Tibial artery (tissue), 4 donors: ENCODE data around the gene URB2.

Experiments used
- DNase-seq, 2 donors: peaks; one replicate each; pipeline ENCODE4 v3.0.0-alpha.2; 2019
- H3K27ac ChIP-seq, 2 donors: fragments of 200-600 bp; sonication (generic) in 1 of 2; 1 replicate in 1 of 2; 2 replicates in 1 of 2; pipeline ENCODE4 v1.5.1; 2018 to 2019; ENCODE audit warnings: mild to moderate bottlenecking in 1 of 2
- H3K27me3 ChIP-seq, 2 donors: fragments of 200-600 bp; sonication (generic) in 1 of 2; one replicate each; pipeline versions ENCODE4 v1.5.1 to v1.6.0; 2016 to 2019
- H3K36me3 ChIP-seq, 3 donors: fragments of 200-600 bp; sonication (generic) in 2 of 3; one replicate each; pipeline ENCODE4 v1.5.1; 2016 to 2019; ENCODE audit warnings: mild to moderate bottlenecking in 2 of 3
- H3K4me1 ChIP-seq, 4 donors: fragments of 200-600 bp; sonication (generic) in 2 of 4; 1 replicate in 3 of 4; 2 replicates in 1 of 4; pipeline ENCODE4 v1.5.1; 2016 to 2019
- H3K4me3 ChIP-seq, 2 donors: fragments of 200-600 bp; sonication (generic) in 1 of 2; 1 replicate in 1 of 2; 2 replicates in 1 of 2; pipeline ENCODE4 v1.5.1; 2018 to 2019; ENCODE audit warnings: mild to moderate bottlenecking in 2 of 2
- H3K9me3 ChIP-seq, 3 donors: fragments of 200-600 bp; sonication (generic) in 1 of 3; one replicate each; pipeline ENCODE4 v1.5.1; 2016 to 2019
- intact Hi-C: fragments of 100-400 bp; cut with DNase I; formaldehyde crosslinking; loops from one replicate; pipeline ENCODE4 v1.15.0; 2023; ENCODE audit warnings: low total_unique reads
- TF ChIP-seq, protein P1 (sequence below), 2 experiments: fragments of 200-600 bp in 1 of 2; fragments of 450-650 bp in 1 of 2; IDR thresholded peaks; one replicate each; pipeline ENCODE4 v1.5.1; 2017 to 2019; ENCODE audit warnings: antibody characterized with exemption in 2 of 2, mild to moderate bottlenecking in 1 of 2, moderate library complexity in 1 of 2

URB2 gene

GRCh38 chr1:229664133-229664689 lies 38.2 kb downstream of the URB2 start:
- H3K4me1 ChIP-seq: peaks cover 0 to 5% (median 2%) of the 10 kb centered on the region in 4 donors
- no peak overlapping the region for H3K4me3 ChIP-seq
- no peak overlapping the region for H3K27ac ChIP-seq
- H3K9me3 ChIP-seq: no peaks in the 10 kb centered on the region
- intact Hi-C loops: loop anchor here (10.0 kb wide), 1 partner anchor 411 kb away; no protein-coding TSS in a partner anchor
- peaks cover 4 to 6% (median 5%) of the 10 kb centered on the region in 3 donors for H3K36me3 ChIP-seq
- TF ChIP-seq, protein P1, sequence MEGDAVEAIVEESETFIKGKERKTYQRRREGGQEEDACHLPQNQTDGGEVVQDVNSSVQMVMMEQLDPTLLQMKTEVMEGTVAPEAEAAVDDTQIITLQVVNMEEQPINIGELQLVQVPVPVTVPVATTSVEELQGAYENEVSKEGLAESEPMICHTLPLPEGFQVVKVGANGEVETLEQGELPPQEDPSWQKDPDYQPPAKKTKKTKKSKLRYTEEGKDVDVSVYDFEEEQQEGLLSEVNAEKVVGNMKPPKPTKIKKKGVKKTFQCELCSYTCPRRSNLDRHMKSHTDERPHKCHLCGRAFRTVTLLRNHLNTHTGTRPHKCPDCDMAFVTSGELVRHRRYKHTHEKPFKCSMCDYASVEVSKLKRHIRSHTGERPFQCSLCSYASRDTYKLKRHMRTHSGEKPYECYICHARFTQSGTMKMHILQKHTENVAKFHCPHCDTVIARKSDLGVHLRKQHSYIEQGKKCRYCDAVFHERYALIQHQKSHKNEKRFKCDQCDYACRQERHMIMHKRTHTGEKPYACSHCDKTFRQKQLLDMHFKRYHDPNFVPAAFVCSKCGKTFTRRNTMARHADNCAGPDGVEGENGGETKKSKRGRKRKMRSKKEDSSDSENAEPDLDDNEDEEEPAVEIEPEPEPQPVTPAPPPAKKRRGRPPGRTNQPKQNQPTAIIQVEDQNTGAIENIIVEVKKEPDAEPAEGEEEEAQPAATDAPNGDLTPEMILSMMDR (IDR thresholded peaks at IDR 0.05): no peak
- H3K27me3 ChIP-seq: no peaks in the 10 kb centered on the region
- no peak for DNase-seq

DNA sequence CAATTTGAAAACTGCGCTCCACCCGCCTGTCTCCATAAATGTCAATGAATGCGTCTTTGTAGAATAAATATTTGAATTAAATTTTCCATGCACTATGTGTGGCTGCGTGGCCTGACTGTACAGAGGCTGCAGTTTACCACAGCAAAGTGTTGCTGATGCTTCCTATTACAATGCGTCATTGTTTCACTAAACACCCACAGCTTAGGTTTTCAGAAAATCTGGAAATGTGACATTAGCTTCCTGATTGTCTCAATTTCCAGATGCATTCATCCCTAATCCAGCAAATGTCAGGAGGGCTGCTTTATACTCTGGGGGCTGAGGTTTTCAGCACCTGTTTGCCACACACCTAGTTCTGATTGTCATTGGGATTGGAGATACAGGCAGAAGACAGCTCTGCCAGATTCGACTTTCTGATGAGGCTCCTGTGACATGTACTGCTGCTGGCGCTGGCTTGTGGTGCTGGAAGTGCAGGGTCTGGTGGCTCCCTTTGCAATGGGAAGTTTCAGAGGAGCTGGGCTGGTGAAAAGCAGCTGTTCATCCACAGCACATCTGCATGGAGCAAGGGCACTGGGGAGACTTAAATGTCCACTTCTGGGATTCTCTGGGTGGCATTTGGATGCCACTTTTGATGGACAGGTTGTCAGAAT lies 40.0 kb downstream of the URB2 start:
- no peak for DNase-seq

DNA sequence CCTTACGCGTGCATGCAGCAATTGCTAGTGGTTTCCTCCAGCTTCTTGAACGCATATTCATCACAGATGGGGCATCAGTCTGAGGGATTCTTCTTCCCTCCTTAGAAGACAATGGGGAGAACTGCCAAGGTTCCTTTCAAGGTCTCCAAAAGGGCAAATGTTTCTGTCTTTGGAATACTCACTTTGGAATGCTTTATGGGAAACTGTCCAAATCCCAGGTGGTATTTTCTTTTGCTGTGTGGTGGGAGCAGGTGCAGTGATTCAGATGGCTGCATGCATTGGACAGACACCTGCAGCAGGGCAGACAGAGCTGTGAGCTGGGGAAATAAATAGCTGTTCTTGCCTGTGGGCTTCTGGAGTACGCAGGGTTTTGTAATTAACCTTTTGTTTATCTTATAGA lies 40.5 kb downstream of the URB2 start:
- intact Hi-C loops: loop anchor here (10.0 kb wide), 1 partner anchor 408 kb away; no protein-coding TSS in a partner anchor
- Histone ChIP-seq H3K9me3 (no peaks in the 10 kb centered on the region), H3K36me3 (no peaks in the 10 kb centered on the region), H3K27ac (no peak overlapping the region), H3K27me3 (no peaks in the 10 kb centered on the region), H3K4me3 (no peak overlapping the region), H3K4me1 (peaks cover 0 to 8% (median 3%) of the 10 kb centered on the region in 4 donors)
- no peak for DNase-seq
- TF ChIP-seq, protein P1 (IDR thresholded peaks at IDR 0.05): no peak

More for the DNA sequence above, 40.0 kb downstream of the URB2 start:
- Histone ChIP-seq H3K9me3 (no peaks in the 10 kb centered on the region), H3K36me3 (peaks cover 0 to under 1% (median 0%) of the 10 kb centered on the region in 3 donors), H3K4me1 (peaks cover 0 to 8% (median 3%) of the 10 kb centered on the region in 4 donors), H3K4me3 (no peak overlapping the region), H3K27ac (no peak overlapping the region), H3K27me3 (no peaks in the 10 kb centered on the region)
- TF ChIP-seq, protein P1 (IDR thresholded peaks at IDR 0.05): no peak
- intact Hi-C loops: loop anchor here (10.0 kb wide), 1 partner anchor 409 kb away; no protein-coding TSS in a partner anchor

DNA sequence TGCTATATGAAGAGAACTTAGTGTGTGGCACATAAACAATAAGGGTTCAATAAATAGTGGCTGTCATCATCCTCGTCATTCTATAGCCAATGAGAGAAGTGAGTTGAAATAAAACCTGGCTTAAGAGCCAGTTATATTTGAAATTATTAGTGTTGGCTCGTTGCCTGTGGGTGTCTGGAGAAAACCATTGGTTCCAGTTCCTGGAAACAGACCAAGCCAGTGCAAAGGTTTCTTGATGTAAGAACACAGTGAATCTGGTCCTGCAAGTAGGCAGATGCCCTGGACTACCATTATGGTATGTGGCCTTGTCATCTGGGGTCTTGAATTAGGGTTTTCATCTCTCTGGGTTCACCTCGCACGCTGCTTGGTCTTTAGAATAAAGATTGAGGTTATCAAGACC lies 43.3 kb downstream of the URB2 start:
- no peak overlapping the region for H3K27ac ChIP-seq
- no peaks in the 10 kb centered on the region for H3K9me3 ChIP-seq
- H3K27me3 ChIP-seq: no peaks in the 10 kb centered on the region
- no peaks in the 10 kb centered on the region for H3K36me3 ChIP-seq
- no peak for DNase-seq
- intact Hi-C loops: loop anchor here (10.0 kb wide), 1 partner anchor 405 kb away; no protein-coding TSS in a partner anchor
- H3K4me1 ChIP-seq: peaks cover 0 to 8% (median 3%) of the 10 kb centered on the region in 4 donors
- no peak overlapping the region for H3K4me3 ChIP-seq
- TF ChIP-seq, protein P1 (IDR thresholded peaks at IDR 0.05): no peak

GRCh38 chr1:229671310-229671709 lies 45.3 kb downstream of the URB2 start:
- intact Hi-C loops: no loop called here
- H3K4me3 ChIP-seq: no peak overlapping the region
- no peaks in the 10 kb centered on the region for H3K9me3 ChIP-seq
- no peak overlapping the region for H3K27ac ChIP-seq
- no peak for DNase-seq
- no peaks in the 10 kb centered on the region for H3K27me3 ChIP-seq
- TF ChIP-seq, protein P1 (IDR thresholded peaks at IDR 0.05): no peak
- H3K4me1 ChIP-seq: peaks cover 0 to 8% (median 3%) of the 10 kb centered on the region in 4 donors
- H3K36me3 ChIP-seq: no peaks in the 10 kb centered on the region
